Endothelial cell (in vitro differentiated cells): ENCODE results near the gene FAAP24. TPM values are rescaled to one million over a fixed set of nuclear protein-coding genes. Genes with fewer than 3 reads are reported as not detected.

Experiments used
- DNase-seq: peaks from one replicate; pipeline ENCODE4 v3.0.0; 2021; ENCODE audit warnings: low spot score
- H3K27ac Mint-ChIP-seq: one replicate; pipeline ENCODE4 v1.8.0; 2021; ENCODE audit warnings: mixed read lengths, inconsistent platforms; ENCODE audit not compliant: unreplicated experiment
- H3K27me3 Mint-ChIP-seq: one replicate; pipeline ENCODE4 v1.8.0; 2021; ENCODE audit warnings: mild to moderate bottlenecking, moderate library complexity, mixed read lengths, inconsistent platforms; ENCODE audit not compliant: unreplicated experiment
- H3K36me3 Mint-ChIP-seq: one replicate; pipeline ENCODE4 v1.8.0; 2021; ENCODE audit warnings: mild to moderate bottlenecking, low read depth, mixed read lengths, inconsistent platforms; ENCODE audit not compliant: unreplicated experiment
- H3K4me1 Mint-ChIP-seq: one replicate; pipeline ENCODE4 v1.8.0; 2021; ENCODE audit warnings: mild to moderate bottlenecking, mixed read lengths, inconsistent platforms; ENCODE audit not compliant: unreplicated experiment
- H3K4me3 Mint-ChIP-seq: one replicate; pipeline ENCODE4 v1.8.0; 2021; ENCODE audit warnings: mild to moderate bottlenecking, mixed read lengths, inconsistent platforms; ENCODE audit not compliant: unreplicated experiment
- H3K9me3 Mint-ChIP-seq: one replicate; pipeline ENCODE4 v1.8.0; 2021; ENCODE audit warnings: mixed read lengths, inconsistent platforms; ENCODE audit not compliant: unreplicated experiment
- long read RNA-seq: library from polyadenylated mRNA; unstranded; transcript quantifications from one replicate; pipeline ENCODE4 v2.0.0, GENCODE V29; 2020; ENCODE audit not compliant: unreplicated experiment
- total RNA-seq: library from RNA; stranded (reverse); fragmentation: NEBNext Ultra II Directional; extraction: Animal tissue kit (Norgen Biotek cat#: 25700); gene quantifications from one replicate; pipeline ENCODE4 v1.2.1, GENCODE V29; 2021; ENCODE audit not compliant: unreplicated experiment
- TF ChIP-seq, protein P1 (sequence below): fragments of 200-600 bp; sonication (generic); IDR thresholded peaks from one replicate; pipeline ENCODE4 v1.5.0; 2021; ENCODE audit warnings: antibody characterized with exemption; ENCODE audit not compliant: unreplicated experiment

The FAAP24 gene, protein sequence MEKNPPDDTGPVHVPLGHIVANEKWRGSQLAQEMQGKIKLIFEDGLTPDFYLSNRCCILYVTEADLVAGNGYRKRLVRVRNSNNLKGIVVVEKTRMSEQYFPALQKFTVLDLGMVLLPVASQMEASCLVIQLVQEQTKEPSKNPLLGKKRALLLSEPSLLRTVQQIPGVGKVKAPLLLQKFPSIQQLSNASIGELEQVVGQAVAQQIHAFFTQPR
- total RNA-seq: 2.8 TPM
- long read RNA-seq, partial matches to known transcripts: 0 of 2 reads
- long read RNA-seq, other reads (novel, unspliced or antisense): 0 of 2 reads

DNA sequence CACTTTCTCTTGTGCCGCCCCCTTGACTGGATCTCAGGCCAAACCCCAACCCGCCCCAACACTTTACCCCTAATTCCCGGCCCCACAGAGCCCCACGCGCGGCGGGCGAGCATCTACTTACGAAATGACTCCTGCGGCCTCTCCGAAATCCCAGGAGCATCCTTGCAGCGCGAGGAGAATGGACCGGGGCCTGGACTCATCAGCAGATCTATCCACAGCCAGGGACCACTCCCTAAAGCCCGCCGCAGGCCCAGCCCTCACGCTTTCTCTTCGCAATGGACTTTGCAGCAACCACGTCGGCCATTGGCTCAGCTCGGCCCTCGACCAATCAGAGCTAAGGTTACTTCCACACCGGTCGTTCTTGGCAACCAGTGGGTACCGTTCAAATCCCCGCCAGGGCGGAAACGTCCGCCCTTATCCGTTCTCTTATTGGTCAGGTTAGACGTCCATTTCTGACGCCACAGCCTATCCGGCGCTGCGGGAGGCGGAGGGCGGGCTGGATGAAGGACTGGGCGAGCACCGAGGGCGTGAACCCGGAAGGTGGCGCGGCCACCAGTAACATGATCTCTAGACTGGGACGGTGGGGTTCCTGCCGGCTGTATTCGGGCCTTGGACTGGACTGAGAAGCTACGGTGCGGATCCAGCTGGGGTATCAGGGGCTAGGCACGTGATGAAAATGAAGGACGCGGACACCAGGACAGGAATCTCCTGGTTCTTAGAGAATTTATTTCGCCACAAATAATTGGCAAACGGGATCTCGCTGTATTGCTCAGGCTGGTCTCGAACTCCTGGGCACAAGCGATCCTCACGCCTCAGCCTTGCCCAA, at the start of gene FAAP24, which contains the start of gene CEP89:
TSS of gene FAAP24 (plus strand) at position 528 of the 826 bp plus-strand sequence. CDS start 955 bp downstream, outside the sequence.
TSS of gene CEP89 (minus strand) at position 244 of the 826 bp plus-strand sequence. CDS start at position 160, 84 bp downstream.
- no peaks in the 10 kb centered on the region for H3K9me3 Mint-ChIP-seq
- peak within 1 kb of the TSS; percentile 99 for H3K4me3 Mint-ChIP-seq
- peak within 1 kb of the TSS; percentile 89 for H3K27ac Mint-ChIP-seq
- DNase-seq: peak; percentile 97
- TF ChIP-seq, protein P1, sequence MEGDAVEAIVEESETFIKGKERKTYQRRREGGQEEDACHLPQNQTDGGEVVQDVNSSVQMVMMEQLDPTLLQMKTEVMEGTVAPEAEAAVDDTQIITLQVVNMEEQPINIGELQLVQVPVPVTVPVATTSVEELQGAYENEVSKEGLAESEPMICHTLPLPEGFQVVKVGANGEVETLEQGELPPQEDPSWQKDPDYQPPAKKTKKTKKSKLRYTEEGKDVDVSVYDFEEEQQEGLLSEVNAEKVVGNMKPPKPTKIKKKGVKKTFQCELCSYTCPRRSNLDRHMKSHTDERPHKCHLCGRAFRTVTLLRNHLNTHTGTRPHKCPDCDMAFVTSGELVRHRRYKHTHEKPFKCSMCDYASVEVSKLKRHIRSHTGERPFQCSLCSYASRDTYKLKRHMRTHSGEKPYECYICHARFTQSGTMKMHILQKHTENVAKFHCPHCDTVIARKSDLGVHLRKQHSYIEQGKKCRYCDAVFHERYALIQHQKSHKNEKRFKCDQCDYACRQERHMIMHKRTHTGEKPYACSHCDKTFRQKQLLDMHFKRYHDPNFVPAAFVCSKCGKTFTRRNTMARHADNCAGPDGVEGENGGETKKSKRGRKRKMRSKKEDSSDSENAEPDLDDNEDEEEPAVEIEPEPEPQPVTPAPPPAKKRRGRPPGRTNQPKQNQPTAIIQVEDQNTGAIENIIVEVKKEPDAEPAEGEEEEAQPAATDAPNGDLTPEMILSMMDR: no peak
- H3K36me3 Mint-ChIP-seq: peaks cover 17% of the 10 kb centered on the region
- peaks cover 7% of the 10 kb centered on the region for H3K4me1 Mint-ChIP-seq
- H3K27me3 Mint-ChIP-seq: peaks cover 8% of the 10 kb centered on the region

DNA sequence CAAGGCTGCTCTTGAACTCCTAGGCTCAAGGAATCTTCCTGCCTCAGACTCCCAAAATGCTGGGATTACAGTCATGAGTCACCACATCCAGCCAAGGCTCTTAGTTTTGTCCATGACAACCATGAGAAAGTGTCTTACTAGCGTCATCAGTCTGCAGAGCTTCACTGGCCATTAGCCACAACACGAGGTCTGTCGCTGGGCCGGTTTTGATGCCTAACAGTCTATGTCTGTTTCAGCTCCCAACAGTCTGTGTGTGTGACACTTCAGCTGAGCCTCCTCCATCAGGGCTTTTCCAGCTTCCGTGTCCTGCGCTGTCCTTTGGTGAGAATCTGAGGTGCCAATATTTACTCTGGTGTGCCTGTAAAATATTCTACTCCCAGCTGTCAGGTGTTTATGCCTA, 47.8 kb upstream of the FAAP24 start:
- Mint-ChIP-seq H3K4me3 (no peak overlapping the region), H3K36me3 (peaks cover 27% of the 10 kb centered on the region), H3K27me3 (no peaks in the 10 kb centered on the region), H3K27ac (no peak overlapping the region), H3K9me3 (no peaks in the 10 kb centered on the region), H3K4me1 (no peaks in the 10 kb centered on the region)
- TF ChIP-seq, protein P1: no peak
- no peak for DNase-seq

DNA sequence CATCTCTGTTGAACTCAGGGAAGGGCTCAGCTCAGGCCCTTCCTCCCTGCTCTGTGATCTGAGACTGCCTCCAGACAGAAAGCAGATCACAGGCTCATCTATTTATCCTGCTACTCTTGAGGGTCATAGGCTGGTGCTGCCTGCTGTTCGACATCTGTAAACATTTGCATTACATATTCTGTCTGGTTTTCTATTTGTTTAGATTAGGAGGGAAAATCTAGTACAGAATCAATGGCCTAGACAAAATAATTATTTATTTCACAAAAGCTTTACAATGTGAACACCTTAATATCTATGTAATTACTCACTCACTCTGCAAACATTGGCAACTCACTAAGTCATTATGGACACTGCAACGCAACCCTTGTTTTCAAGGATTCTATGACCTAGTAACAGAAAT, 43.2 kb upstream of the FAAP24 start:
- Mint-ChIP-seq H3K36me3 (peaks cover 37% of the 10 kb centered on the region), H3K27me3 (no peaks in the 10 kb centered on the region), H3K9me3 (no peaks in the 10 kb centered on the region), H3K27ac (no peak overlapping the region), H3K4me1 (no peaks in the 10 kb centered on the region), H3K4me3 (peak overlapping the region; percentile 74)
- no peak for DNase-seq
- TF ChIP-seq, protein P1: no peak

DNA sequence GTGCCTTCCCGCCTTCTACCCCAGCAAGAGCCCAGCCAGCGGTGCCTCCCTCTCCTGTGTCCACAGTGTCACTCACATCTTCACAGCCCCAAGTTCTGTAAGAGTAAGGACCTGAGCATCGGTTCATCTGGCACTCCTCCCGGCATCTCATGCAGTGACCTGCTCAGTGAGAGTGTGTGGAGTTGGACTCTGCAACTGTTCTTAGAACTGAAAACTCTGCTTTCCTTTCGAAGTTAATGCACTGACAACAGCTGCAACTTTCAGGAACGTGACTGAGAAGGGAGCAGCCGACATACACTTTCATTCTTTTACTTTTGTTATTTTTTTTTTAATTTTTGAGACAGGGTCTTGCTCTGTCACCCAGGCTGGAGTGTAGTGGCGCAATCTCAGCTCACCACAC, 41.5 kb upstream of the FAAP24 start:
- DNase-seq: no peak
- Mint-ChIP-seq H3K4me1 (no peaks in the 10 kb centered on the region), H3K36me3 (peaks cover 52% of the 10 kb centered on the region), H3K4me3 (no peak overlapping the region), H3K27me3 (peaks cover 1% of the 10 kb centered on the region), H3K27ac (no peak overlapping the region), H3K9me3 (no peaks in the 10 kb centered on the region)
- TF ChIP-seq, protein P1: no peak
